Neuronal stem cell (in vitro differentiated cells): ENCODE results near the gene FBXO45.
A peak's percentile ranks its signal among the peaks of the same experiment; 100 is the strongest.

ENCODE experiments used
- DNase-seq: peaks from one replicate; pipeline ENCODE4 v3.0.0-alpha.2; 2013; ENCODE audit warnings: low spot score
- H2AFZ ChIP-seq: one replicate; pipeline ENCODE4 v1.6.1; 2013; ENCODE audit warnings: mild to moderate bottlenecking, low read length, inconsistent platforms
- H2AK5ac ChIP-seq: 2 replicates; pipeline ENCODE4 v1.6.1; 2013; ENCODE audit warnings: low read depth, mild to moderate bottlenecking, inconsistent platforms, low read length, moderate library complexity, mixed read lengths
- H2BK120ac ChIP-seq: 2 replicates; pipeline ENCODE4 v1.6.1; 2013; ENCODE audit warnings: low read depth, mild to moderate bottlenecking, inconsistent platforms, low read length, moderate library complexity, mixed read lengths
- H2BK12ac ChIP-seq: one replicate; pipeline ENCODE4 v1.6.1; 2013; ENCODE audit warnings: low read length, inconsistent platforms
- H2BK15ac ChIP-seq: 2 replicates; pipeline ENCODE4 v1.6.1; 2013; ENCODE audit warnings: mild to moderate bottlenecking, low read length, inconsistent platforms, mixed read lengths
- H2BK5ac ChIP-seq: one replicate; pipeline ENCODE4 v1.6.1; 2013; ENCODE audit warnings: inconsistent platforms, mild to moderate bottlenecking, low read length, moderate library complexity
- H3K14ac ChIP-seq: one replicate; pipeline ENCODE4 v1.6.1; 2013; ENCODE audit warnings: low read length, inconsistent platforms
- H3K18ac ChIP-seq: 2 replicates; pipeline ENCODE4 v1.6.1; 2013; ENCODE audit warnings: low read length, inconsistent platforms
- H3K23ac ChIP-seq: 2 replicates; pipeline ENCODE4 v1.6.1; 2013; ENCODE audit warnings: low read depth, mild to moderate bottlenecking, mixed read lengths, low read length, inconsistent platforms; ENCODE audit not compliant: poor library complexity
- H3K27ac ChIP-seq: replicated peaks from 3 replicates; pipeline ENCODE4 v1.5.1; 2013; ENCODE audit warnings: low read length, inconsistent platforms
- H3K27me3 ChIP-seq, 3 experiments: 2 replicates each; pipeline ENCODE4 v1.6.1; 2013; ENCODE audit warnings: low read length in 3 of 3, mild to moderate bottlenecking in 2 of 3, inconsistent platforms in 1 of 3, low read depth in 1 of 3, mixed read lengths in 1 of 3, moderate library complexity in 1 of 3; ENCODE audit not compliant: control insufficient read depth in 3 of 3, insufficient read depth in 3 of 3
- H3K36me3 ChIP-seq, 2 donors: replicated peaks in 1 of 2; 2 replicates each; pipeline ENCODE4 v1.6.1; 2013; ENCODE audit warnings: low read length in 2 of 2; ENCODE audit not compliant: control insufficient read depth in 2 of 2, insufficient read depth in 2 of 2
- H3K4ac ChIP-seq: 2 replicates; pipeline ENCODE4 v1.6.1; 2013; ENCODE audit warnings: inconsistent platforms, mild to moderate bottlenecking, low read length, moderate library complexity
- H3K4me1 ChIP-seq, 2 donors: 1 replicate in 1 of 2; 2 replicates in 1 of 2; pipeline ENCODE4 v1.6.1; 2013; ENCODE audit warnings: low read length in 2 of 2, low read depth in 1 of 2; ENCODE audit not compliant: control insufficient read depth in 2 of 2, insufficient read depth in 1 of 2
- H3K4me2 ChIP-seq: one replicate; pipeline ENCODE4 v1.6.1; 2013; ENCODE audit warnings: mild to moderate bottlenecking, low read length, inconsistent platforms; ENCODE audit not compliant: insufficient read depth, poor library complexity, severe bottlenecking
- H3K4me3 ChIP-seq, 2 donors: 2 replicates each; pipeline ENCODE4 v1.5.1; 2013; ENCODE audit warnings: low read length in 2 of 2, mild to moderate bottlenecking in 2 of 2, inconsistent platforms in 1 of 2, moderate library complexity in 1 of 2
- H3K79me1 ChIP-seq: one replicate; pipeline ENCODE4 v1.6.1; 2013; ENCODE audit warnings: low read depth, mild to moderate bottlenecking, inconsistent platforms, low read length, moderate library complexity
- H3K9ac ChIP-seq: one replicate; pipeline ENCODE4 v1.6.1; 2013; ENCODE audit warnings: mild to moderate bottlenecking, low read depth, low read length, inconsistent platforms; ENCODE audit not compliant: poor library complexity
- H3K9me3 ChIP-seq, 2 donors: replicated peaks in 1 of 2; 2 replicates each; pipeline versions ENCODE3 to v1.6.1; 2013; ENCODE audit warnings: low read length in 2 of 2, mild to moderate bottlenecking in 2 of 2, inconsistent platforms in 1 of 2, low read depth in 1 of 2, mixed read lengths in 1 of 2, moderate library complexity in 1 of 2; ENCODE audit not compliant: control insufficient read depth in 2 of 2, insufficient read depth in 1 of 2
- H4K8ac ChIP-seq: one replicate; pipeline ENCODE4 v1.6.1; 2013; ENCODE audit warnings: low read depth, mild to moderate bottlenecking, inconsistent platforms, low read length, moderate library complexity
- H4K91ac ChIP-seq: one replicate; pipeline ENCODE4 v1.6.1; 2013; ENCODE audit warnings: low read length, low read depth, mild to moderate bottlenecking, inconsistent platforms; ENCODE audit not compliant: poor library complexity
- WGBS, 2 donors: extraction: QIAGEN DNeasy Blood & Tissue Kit; methylation state at CpG; one replicate each; pipeline ENCODE4 v1.1.7; 2013; ENCODE audit warnings: missing lambda C conversion rate in 2 of 2, mixed read lengths in 1 of 2; ENCODE audit not compliant: insufficient read length in 2 of 2, insufficient replicate concordance in 1 of 2; ENCODE audit errors: extremely low coverage in 2 of 2; 5-methylcytosine and 5-hydroxymethylcytosine counted together

Gene FBXO45

DNA sequence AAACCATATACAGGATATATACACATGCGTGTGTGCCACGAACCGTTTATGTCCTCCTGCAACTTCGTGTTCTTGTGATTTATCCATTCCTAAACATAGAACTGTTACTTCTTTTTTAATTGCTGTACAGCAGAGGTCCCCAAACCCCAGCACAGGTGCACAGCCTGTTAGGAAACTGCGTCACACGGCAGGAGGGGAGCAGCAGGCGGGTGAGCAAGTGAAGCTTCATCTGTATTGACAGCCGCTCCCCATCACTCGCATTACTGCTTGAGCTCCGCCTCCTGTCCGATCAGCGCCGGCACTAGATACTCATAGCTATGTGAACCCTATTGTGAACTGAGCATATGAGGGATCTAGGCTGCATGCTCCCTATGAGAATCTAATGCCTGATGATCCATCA is 36.1 kb downstream of the FBXO45 start:
- Histone ChIP-seq H4K91ac (no peak overlapping the region), H3K14ac (no peak overlapping the region), H3K9ac (no peak overlapping the region), H4K8ac (no peak overlapping the region), H3K18ac (no peak overlapping the region), H3K27me3 (no peaks in the 10 kb centered on the region), H2BK12ac (no peak overlapping the region), H3K4ac (no peak overlapping the region), H3K4me1 (no peaks in the 10 kb centered on the region), H3K23ac (no peak overlapping the region), H3K4me2 (no peak overlapping the region), H2AK5ac (no peak overlapping the region), H2BK15ac (no peak overlapping the region), H3K4me3 (no peak overlapping the region), H2BK120ac (no peak overlapping the region), H3K9me3 (no peaks in the 10 kb centered on the region), H2AFZ (peak overlapping the region; percentile 51), H3K27ac (no peak overlapping the region), H2BK5ac (no peak overlapping the region), H3K36me3 (no peaks in the 10 kb centered on the region), H3K79me1 (no peaks in the 10 kb centered on the region)
- no CpG with 5 or more reads among the region's 13 CpGs for WGBS, 2 donors
- no peak for DNase-seq

DNA sequence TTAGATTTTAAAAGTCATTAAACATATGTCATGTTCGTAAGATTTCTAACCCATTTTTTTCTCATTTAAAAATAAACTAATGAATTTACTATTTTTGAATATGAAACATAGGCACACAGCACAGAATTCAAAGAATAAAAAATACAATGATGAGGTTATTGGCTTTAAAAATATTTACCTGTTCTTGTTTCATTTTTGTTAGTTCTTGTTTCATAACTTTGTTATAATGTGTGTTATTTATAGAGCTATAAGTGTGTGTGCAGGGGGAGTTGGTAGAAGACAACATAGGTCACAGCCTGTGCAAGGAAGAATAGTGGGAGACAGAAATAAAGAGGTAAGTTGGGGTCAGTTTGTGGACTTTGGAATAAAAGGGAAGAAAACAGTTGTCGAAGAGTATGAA is 40.2 kb downstream of the FBXO45 start:
- Histone ChIP-seq H3K23ac (no peak overlapping the region), H3K27me3 (no peaks in the 10 kb centered on the region), H3K4me3 (no peak overlapping the region), H4K8ac (no peak overlapping the region), H3K27ac (no peak overlapping the region), H2BK5ac (no peak overlapping the region), H2BK15ac (no peak overlapping the region), H4K91ac (no peak overlapping the region), H2BK120ac (no peak overlapping the region), H3K4me2 (no peak overlapping the region), H3K4ac (no peak overlapping the region), H3K36me3 (no peaks in the 10 kb centered on the region), H3K9ac (no peak overlapping the region), H2AK5ac (no peak overlapping the region), H2BK12ac (no peak overlapping the region), H3K4me1 (peaks cover 0 to 5% of the 10 kb centered on the region in 2 donors), H3K9me3 (no peaks in the 10 kb centered on the region), H3K14ac (no peak overlapping the region), H3K79me1 (no peaks in the 10 kb centered on the region), H3K18ac (no peak overlapping the region), H2AFZ (no peak overlapping the region)
- no peak for DNase-seq
- no CpG with 5 or more reads among the region's 2 CpGs for WGBS, 2 donors

DNA sequence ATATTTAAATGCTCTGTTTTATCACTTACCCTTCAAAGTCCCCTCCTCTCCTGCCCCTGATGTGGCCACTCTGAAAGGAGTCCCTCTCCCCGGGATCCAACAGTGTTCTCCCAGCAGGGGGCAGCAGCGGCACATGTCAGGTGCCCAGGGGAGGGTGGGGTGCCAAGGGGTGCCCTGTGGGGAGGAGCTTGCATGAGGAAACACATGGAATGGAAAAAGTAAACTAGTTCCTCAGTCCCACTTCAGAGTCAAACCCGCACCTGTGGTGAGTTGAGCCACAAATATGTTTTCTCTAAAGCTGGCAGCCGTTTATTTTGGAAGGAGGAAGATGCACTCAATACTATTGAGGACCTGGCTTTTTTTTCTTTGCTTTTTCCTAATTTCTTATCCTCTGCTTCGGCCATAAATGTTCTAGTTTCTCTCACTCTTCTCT is 40.9 kb downstream of the FBXO45 start:
- Histone ChIP-seq H3K9me3 (no peaks in the 10 kb centered on the region), H3K4me2 (no peak overlapping the region), H3K14ac (no peak overlapping the region), H4K91ac (no peak overlapping the region), H2BK5ac (no peak overlapping the region), H3K4me3 (no peak overlapping the region), H3K27ac (no peak overlapping the region), H3K4ac (no peak overlapping the region), H3K79me1 (no peaks in the 10 kb centered on the region), H3K27me3 (no peaks in the 10 kb centered on the region), H3K18ac (no peak overlapping the region), H3K4me1 (peaks cover 0 to 5% of the 10 kb centered on the region in 2 donors), H3K23ac (no peak overlapping the region), H2BK12ac (no peak overlapping the region), H2AK5ac (no peak overlapping the region), H4K8ac (no peak overlapping the region), H3K36me3 (no peaks in the 10 kb centered on the region), H2AFZ (no peak overlapping the region), H3K9ac (no peak overlapping the region), H2BK120ac (no peak overlapping the region), H2BK15ac (no peak overlapping the region)
- peak; percentile 87 for DNase-seq
- no CpG with 5 or more reads among the region's 5 CpGs for WGBS, 2 donors

DNA sequence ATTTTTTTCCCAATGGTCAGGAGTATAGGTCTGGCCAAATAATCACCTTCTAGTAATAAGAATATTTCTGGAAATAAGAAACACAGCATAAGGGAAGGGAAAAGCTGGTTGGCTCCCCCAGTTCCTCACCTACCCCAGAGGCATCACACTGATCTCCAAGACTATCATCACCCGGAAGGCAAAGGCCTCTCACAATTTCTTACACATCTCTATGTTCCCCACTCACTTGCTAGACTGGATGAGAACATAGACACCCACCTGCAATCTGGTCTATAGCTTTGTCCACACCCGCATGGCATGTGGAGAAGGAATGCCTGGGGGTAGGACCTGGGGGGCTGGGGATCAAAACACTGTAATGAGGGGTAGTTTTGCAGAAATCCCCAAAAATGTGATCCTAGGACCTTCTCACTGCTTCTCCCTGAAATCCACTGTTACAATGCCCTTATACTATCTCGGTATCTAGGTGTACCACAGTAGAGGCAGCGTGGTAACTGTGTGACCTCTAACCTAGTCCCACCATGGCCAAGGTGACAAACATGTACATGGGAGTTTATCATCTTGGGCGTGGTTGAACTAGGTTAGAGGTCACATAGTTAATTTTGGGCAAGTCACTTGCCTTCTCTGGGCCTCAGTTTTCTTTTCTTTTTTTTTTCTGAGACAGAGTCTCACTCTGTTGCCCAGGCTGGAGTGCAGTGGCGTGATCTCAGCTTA is 41.5 kb downstream of the FBXO45 start:
- Histone ChIP-seq H3K4me1 (peaks cover 0 to 5% of the 10 kb centered on the region in 2 donors), H3K36me3 (no peaks in the 10 kb centered on the region), H3K4me3 (no peak overlapping the region), H3K79me1 (no peaks in the 10 kb centered on the region), H3K23ac (no peak overlapping the region), H2BK15ac (no peak overlapping the region), H3K14ac (no peak overlapping the region), H3K9me3 (no peaks in the 10 kb centered on the region), H2AFZ (no peak overlapping the region), H3K18ac (no peak overlapping the region), H4K91ac (no peak overlapping the region), H3K27ac (no peak overlapping the region), H3K9ac (no peak overlapping the region), H3K27me3 (no peaks in the 10 kb centered on the region), H3K4me2 (no peak overlapping the region), H3K4ac (no peak overlapping the region), H2BK5ac (no peak overlapping the region), H2BK12ac (no peak overlapping the region), H4K8ac (no peak overlapping the region), H2BK120ac (no peak overlapping the region), H2AK5ac (no peak overlapping the region)
- WGBS, 2 donors, result no CpG with 5 or more reads among the region's 6 CpGs
- DNase-seq, result no peak
